HG03442 (cell line): ENCODE measurements around the gene HARS2.
"Not testable (repeated sequence)": the region's sequence is repeated elsewhere in the genome, so short reads cannot be mapped to it uniquely, and the experiment has no call there.

ENCODE experiments used
- ATAC-seq: cut with Tn5 transposase; IDR thresholded peaks from one replicate; pipeline ENCODE4 v1.9.1; 2021; ENCODE audit warnings: mild to moderate bottlenecking, moderate library complexity; ENCODE audit not compliant: unreplicated experiment

The HARS2 gene

DNA sequence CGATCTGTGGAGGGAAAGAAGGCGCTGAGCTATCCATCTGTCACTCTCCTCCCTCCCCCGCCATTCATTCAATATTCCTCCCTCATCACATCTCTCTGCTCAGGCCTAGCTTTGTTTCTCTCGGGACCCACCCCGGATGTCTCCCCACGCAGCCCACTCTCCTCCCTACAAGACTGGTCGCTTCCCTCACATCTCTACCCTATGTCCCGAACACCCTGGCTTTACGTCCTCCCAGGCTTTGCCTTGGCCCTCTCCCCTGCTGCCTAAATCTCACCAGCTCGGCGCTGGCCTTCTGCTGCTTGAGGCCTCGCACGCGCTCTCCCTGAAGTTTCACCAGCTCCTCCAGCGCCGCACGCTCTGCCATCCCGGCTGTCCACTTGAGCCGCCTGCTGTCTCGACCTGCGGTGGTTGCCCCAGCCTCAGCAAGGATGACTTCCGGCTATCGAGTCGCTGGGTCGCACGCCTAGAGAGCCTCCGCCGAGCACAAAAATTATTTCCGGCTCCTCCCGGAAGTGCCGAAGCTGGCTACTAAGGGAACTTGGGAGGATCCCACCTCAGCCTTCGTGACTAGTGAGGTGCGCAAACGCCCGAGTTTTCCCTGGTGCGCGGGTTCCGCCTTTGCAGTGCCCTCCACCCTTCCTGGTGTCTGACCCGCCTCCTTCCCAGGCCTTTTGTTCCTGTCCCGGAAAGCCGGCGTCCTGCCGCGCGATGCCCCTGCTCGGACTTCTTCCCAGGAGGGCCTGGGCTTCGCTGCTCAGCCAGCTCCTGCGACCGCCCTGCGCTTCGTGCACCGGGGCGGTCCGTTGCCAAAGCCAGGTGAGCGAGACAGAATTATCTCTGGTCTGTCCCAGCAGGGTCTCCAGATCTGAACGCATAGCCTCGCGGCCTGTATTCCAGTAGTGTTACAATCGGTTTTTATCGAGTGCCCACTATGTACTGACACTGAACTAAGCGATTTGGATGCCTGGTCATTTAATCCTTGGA is at the start of gene HARS2, which contains the start of gene HARS1:
TSS of gene HARS2 (plus strand) at position 515 of the 984 bp plus-strand sequence. CDS start at position 709, 194 bp downstream.
TSS of gene HARS1 (minus strand) at position 430 of the 984 bp plus-strand sequence. CDS start at position 364, 66 bp downstream.
- ATAC-seq = peak; percentile 97

- no peak for ATAC-seq
Measured at GRCh38 chr5:140641716-140642115, 49.5 kb upstream of the HARS2 start.

DNA sequence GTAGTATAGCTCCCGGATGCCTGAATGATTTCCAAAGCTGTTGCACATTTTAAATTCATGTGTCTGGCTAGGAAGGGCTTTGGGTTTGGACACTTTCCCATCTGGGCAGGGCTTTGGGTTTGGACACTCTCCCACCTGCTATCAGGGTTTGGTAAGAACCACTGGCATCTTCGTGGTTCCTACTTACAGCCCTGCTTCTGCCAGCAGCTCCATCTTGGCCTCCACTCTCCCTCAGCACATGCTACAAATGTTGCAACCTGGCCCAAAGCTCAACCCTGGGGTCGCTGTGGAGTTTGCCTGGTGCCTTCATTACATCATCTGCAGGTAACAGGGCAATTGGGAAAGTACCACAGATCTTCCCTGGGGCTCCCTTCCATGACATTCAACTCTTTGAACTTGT is 48.5 kb upstream of the HARS2 start:
- ATAC-seq = no peak

DNA sequence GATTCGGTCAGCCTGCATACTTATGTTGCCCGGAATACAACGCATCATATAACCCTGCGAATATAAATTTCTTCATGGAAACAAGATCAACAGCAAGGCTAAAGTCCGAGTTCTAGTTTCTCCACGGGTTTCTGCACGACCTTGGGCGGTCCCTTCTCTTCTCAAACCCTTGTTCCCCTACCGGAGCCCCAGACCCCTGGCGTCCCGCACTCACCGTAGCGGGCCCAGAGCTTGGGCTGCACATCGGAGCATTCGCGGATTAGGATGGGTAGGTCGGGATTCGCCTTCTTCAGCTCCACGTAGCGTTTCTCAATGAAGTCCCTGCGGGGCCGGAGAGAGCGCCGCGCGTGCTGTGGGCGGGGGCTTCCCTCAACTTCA is 44.2 kb upstream of the HARS2 start:
- no peak for ATAC-seq

DNA sequence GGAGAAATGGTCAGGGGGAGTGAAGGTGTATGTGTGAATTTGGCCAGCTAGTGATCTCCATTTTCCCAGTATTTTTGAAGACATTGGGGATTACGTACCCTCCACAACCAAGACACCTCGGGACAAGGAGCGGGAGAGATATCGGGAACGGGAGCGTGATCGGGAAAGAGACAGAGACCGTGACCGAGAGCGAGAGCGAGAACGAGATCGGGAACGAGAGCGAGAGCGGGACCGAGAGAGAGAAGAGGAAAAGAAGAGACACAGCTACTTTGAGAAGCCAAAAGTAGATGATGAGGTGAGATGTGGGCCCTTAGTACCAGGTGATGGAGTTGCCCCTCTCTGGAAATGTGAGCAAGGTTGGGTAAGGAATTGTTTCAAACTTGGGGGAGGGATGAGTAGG is 32.4 kb upstream of the HARS2 start:
- ATAC-seq = no peak

- ATAC-seq = not testable (repeated sequence)
Measured at GRCh38 chr5:140660371-140660770, 30.9 kb upstream of the HARS2 start.

- ATAC-seq = no peak
Measured at GRCh38 chr5:140664030-140664358, 27.3 kb upstream of the HARS2 start.

DNA sequence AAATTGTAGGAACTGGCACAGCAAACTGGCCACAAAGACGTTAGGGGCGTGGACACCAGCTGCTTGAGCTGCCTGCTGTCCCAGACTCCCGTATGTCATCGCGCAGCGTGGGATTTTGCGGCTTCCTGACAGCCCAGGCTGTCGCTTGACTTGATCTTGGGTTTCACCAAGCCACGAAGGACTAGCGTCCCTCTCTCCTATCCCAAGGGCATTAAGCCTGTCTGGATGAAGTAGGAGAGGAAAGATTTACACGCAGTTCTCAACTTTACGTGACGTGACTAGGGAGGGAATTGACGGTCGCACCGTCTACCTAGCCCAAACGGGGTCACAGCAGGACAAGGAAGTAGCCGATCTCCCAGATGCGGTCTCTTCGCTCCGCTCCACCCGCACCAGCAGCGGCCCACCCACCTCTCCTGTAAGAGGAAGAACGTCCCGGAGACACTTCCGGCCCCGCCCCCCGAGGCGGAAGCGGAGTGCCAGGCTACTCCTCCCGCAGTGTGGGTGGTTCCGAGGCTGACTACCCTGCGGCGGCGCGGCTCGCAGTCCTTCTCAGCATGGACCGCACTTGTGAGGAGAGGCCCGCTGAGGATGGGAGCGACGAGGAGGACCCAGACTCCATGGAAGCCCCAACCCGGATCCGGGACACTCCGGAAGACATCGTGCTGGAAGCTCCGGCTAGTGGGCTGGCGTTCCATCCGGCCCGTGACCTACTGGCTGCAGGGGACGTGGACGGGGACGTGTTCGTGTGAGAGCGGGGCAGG is 26.7 kb upstream of the HARS2 start, which contains the start of gene WDR55:
TSS of gene WDR55 (plus strand) at position 546 of the 761 bp plus-strand sequence. CDS start at position 555, 9 bp downstream.
- ATAC-seq = peak; percentile 96

- ATAC-seq = not testable (repeated sequence)
Measured at GRCh38 chr5:140671035-140671434, 20.2 kb upstream of the HARS2 start.

GRCh38 chr5:140671472-140672125 is 19.7 kb upstream of the HARS2 start:
- ATAC-seq = no peak

DNA sequence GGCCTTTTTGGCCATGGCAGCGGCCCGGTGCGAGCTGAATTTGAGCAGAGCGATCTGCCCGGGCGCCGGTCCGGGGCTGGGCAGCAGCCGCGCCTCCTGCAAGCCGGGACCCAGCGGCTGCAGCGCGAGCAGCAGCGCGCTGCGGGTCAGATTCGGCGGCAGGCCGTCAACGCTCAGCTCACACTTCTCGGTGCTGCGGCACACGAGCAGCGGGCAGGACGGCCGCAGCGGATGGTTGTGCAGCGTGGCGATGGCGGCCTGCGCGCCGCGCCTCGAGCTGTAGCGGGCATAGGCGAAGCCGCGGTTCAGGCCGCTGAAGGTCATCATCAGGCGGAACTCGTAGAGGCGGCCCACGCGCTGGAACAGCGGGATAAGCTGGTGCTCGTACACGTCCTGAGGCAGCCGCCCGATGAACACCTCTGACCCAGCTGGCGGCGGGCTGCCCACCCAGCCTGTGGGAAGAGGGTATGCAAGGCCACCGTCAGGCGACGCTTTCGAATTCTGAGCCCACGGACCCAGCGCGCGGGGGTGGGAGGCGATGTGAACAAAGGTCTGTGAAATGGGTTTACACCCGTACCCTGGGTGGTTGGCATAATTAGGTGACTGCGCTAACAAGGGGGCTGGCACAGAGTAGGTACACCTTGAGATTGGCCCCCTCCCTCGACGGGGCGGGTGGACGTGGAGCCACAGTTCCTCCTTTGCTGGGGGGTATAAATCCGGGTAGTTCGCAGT is 18.6 kb upstream of the HARS2 start:
- no peak for ATAC-seq

- no peak for ATAC-seq
Measured at GRCh38 chr5:140673187-140673976, 17.9 kb upstream of the HARS2 start, which contains the start of gene DND1. TSS of gene DND1 (minus strand) at chr5:140673576. CDS start at chr5:140673542, 34 bp downstream.

DNA sequence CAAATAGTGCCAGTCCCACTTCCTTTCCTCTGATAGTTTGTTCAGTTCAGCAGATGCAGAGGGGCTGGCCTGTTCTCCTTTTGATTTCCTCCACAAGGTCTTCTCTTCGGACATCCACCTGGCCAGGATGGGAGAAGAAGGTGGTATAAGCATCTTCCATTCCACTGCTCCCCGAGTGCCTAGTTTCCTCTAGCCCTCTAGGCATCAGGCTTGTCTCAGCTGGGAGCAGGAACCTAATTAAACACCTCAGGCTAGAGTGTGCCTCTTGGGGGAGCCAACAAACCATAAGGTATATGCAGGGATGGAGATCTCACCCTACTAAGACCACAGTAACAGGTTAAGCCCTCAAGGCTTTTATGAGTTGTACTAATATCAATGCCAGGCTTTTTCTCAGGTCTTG is 17.0 kb upstream of the HARS2 start:
- no peak for ATAC-seq

GRCh38 chr5:140674629-140675028 is 16.6 kb upstream of the HARS2 start:
- ATAC-seq = no peak

- ATAC-seq = peak; percentile 68
Measured at GRCh38 chr5:140677947-140678346, 13.3 kb upstream of the HARS2 start.

DNA sequence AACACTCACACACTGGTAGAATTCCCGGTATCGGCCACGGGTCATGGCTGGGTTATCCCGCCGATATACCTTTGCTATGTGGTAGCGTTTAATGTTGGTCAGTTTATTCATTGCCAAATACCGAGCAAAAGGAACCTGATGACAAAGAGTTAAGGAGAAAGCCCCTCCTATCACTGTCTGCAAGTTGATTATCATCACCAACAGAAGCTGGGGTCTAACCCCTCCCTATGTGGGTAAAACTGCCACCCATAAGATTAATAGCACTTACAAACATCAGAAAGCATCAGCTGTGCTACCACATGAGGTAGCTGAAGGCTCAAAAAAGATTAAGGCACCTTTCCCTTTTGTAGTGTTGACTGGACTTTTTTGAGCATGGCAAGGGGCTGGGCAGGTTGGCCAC is 12.3 kb upstream of the HARS2 start:
- no peak for ATAC-seq

GRCh38 chr5:140690376-140690932 is 801 bp upstream of the HARS2 start:
- no peak for ATAC-seq

DNA sequence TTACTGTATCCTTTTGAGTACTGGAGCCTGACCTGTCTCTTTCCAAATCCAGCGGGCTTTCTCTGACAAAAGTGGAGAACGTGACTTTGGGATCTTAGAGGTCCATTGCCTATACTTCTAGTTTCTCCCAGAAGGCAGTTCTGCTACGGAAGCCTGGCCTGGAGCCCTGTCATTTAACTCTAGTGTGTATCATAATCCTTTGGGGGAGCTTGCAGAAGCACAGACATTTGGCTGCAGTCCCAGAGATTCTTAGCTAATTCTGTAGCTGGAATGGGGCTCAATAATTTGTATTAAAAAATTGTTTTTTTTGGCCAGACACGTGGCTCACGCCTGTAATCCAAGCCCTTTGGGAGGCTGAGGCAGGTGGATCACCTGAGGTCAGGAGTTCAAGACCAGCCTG is 3.0 kb downstream of the HARS2 start:
- no peak for ATAC-seq

GRCh38 chr5:140696891-140697492 is 5.7 kb downstream of the HARS2 start:
- ATAC-seq = no peak
